IPS DF 19.7 (cell line): Measurements from ENCODE around the gene CASP10.
"Not testable (repeated sequence)": the region's sequence is repeated elsewhere in the genome, so short reads cannot be mapped to it uniquely, and the experiment has no call there.

Source experiments
- DNase-seq: peaks from one replicate; pipeline ENCODE4 v3.0.0-alpha.2; 2013; ENCODE audit warnings: low read depth, low spot score

CASP10 gene

GRCh38 chr2:201156036-201156435 is 26.9 kb upstream of the CASP10 start:
- DNase-seq, result no peak

- no peak for DNase-seq
These were observed 26.3 kb upstream of the CASP10 start for GRCh38 chr2:201156640-201157039.

GRCh38 chr2:201157694-201158093 is 25.2 kb upstream of the CASP10 start:
- no peak for DNase-seq

GRCh38 chr2:201158111-201158929 is 24.6 kb upstream of the CASP10 start:
- DNase-seq, result no peak

- no peak for DNase-seq
These were observed 18.8 kb upstream of the CASP10 start for GRCh38 chr2:201164166-201164565.

- DNase-seq, result no peak
These were observed 15.4 kb upstream of the CASP10 start for GRCh38 chr2:201167546-201167945.

GRCh38 chr2:201168496-201168895 is 14.4 kb upstream of the CASP10 start:
- not testable (repeated sequence) for DNase-seq

GRCh38 chr2:201171259-201171814 is 11.6 kb upstream of the CASP10 start:
- DNase-seq, result no peak

- DNase-seq, result no peak
These were observed 10.7 kb upstream of the CASP10 start for GRCh38 chr2:201172279-201172678.

- DNase-seq, result no peak
These were observed 8.3 kb upstream of the CASP10 start for GRCh38 chr2:201174687-201175086.

GRCh38 chr2:201176081-201176481 is 6.9 kb upstream of the CASP10 start:
- DNase-seq, result no peak

GRCh38 chr2:201180010-201180409 is 2.9 kb upstream of the CASP10 start:
- DNase-seq, result no peak

- DNase-seq, result no peak
These were observed 405 bp downstream of the CASP10 start for GRCh38 chr2:201183365-201183727.

GRCh38 chr2:201183835-201184234 is 894 bp downstream of the CASP10 start:
- not testable (repeated sequence) for DNase-seq

GRCh38 chr2:201184248-201184647 is 1.3 kb downstream of the CASP10 start:
- not testable (repeated sequence) for DNase-seq

GRCh38 chr2:201185863-201186262 is 2.9 kb downstream of the CASP10 start:
- DNase-seq, result no peak

GRCh38 chr2:201186982-201187381 is 4.0 kb downstream of the CASP10 start:
- no peak for DNase-seq

- no peak for DNase-seq
These were observed 5.5 kb downstream of the CASP10 start for GRCh38 chr2:201188449-201188848.

- no peak for DNase-seq
These were observed 8.4 kb downstream of the CASP10 start for GRCh38 chr2:201191132-201191875.

GRCh38 chr2:201194097-201194496 is 11.2 kb downstream of the CASP10 start:
- DNase-seq, result no peak

- DNase-seq, result no peak
These were observed 12.4 kb downstream of the CASP10 start for GRCh38 chr2:201195331-201195730.

- no peak for DNase-seq
These were observed 13.1 kb downstream of the CASP10 start for GRCh38 chr2:201196003-201196402.

GRCh38 chr2:201196803-201197202 is 13.9 kb downstream of the CASP10 start:
- DNase-seq, result no peak
